Body of pancreas (tissue), 4 donors: Measurements from ENCODE around the gene DGKQ. TPM values are rescaled to one million over a fixed set of nuclear protein-coding genes. Genes with fewer than 3 reads are reported as not detected.
"Not testable (repeated sequence)": the region's sequence is repeated elsewhere in the genome, so short reads cannot be mapped to it uniquely, and the experiment has no call there.

Experiments used
- ATAC-seq: fragments of 150-250 bp; one replicate; pipeline ENCODE4 v1.9.1; 2016
- DNase-seq, 4 donors: peaks; one replicate each; pipeline ENCODE4 v3.0.0-alpha.2; 2019
- H3K27ac ChIP-seq, 4 donors: fragments of 200-600 bp; sonication (generic); 1 replicate in 3 of 4; 2 replicates in 1 of 4; pipeline versions ENCODE4 v1.5.1 to v1.6.1; 2016 to 2019; ENCODE audit warnings: mild to moderate bottlenecking in 1 of 4, mixed read lengths in 1 of 4, moderate library complexity in 1 of 4
- H3K27me3 ChIP-seq, 2 donors: fragments of 200-600 bp; sonication (generic); one replicate each; pipeline ENCODE4 v1.6.0; 2016; ENCODE audit warnings: mild to moderate bottlenecking in 1 of 2
- H3K36me3 ChIP-seq, 2 donors: fragments of 200-600 bp; sonication (generic); replicated peaks in 1 of 2; 2 replicates each; pipeline ENCODE4 v1.5.1; 2016; ENCODE audit warnings: low read depth in 2 of 2; ENCODE audit not compliant: insufficient read depth in 1 of 2
- H3K4me1 ChIP-seq: fragments of 200-600 bp; sonication (generic); one replicate; pipeline ENCODE4 v1.6.0; 2016
- H3K4me3 ChIP-seq, 2 donors: fragments of 200-600 bp; sonication (generic); 1 replicate in 1 of 2; 2 replicates in 1 of 2; pipeline ENCODE4 v1.5.1; 2016 to 2019
- H3K9me3 ChIP-seq, 3 donors: fragments of 200-600 bp; sonication (generic); 1 replicate in 2 of 3; 2 replicates in 1 of 3; pipeline ENCODE4 v1.5.1; 2016
- CTCF ChIP-seq, 7 experiments: fragments of 450-650 bp in 4 of 7; fragments of 200-600 bp in 3 of 7; sonication (generic) in 3 of 7; IDR thresholded peaks; one replicate each; pipeline ENCODE4 v1.5.1; 2016 to 2019; ENCODE audit warnings: antibody characterized with exemption in 7 of 7
- POLR2A ChIP-seq, 3 donors: fragments of 450-650 bp; IDR thresholded peaks; one replicate each; pipeline ENCODE4 v1.6.1; 2016; ENCODE audit warnings: antibody characterized with exemption in 3 of 3, mild to moderate bottlenecking in 2 of 3
- WGBS, 2 donors: methylation state at CpG; one replicate each; pipeline ENCODE4 v1.1.5; 2017; 5-methylcytosine and 5-hydroxymethylcytosine counted together
- intact Hi-C: fragments of 100-400 bp; cut with DNase I; formaldehyde crosslinking; loops from one replicate; pipeline ENCODE4 v1.15.1; 2023
- total RNA-seq, 2 donors: library from RNA; depleted of rRNA; stranded (reverse); fragments of >200 nt; gene quantifications; one replicate each; pipeline ENCODE4 v1.1.0, GENCODE V29; 2016

Gene DGKQ
- total RNA-seq, 2 donors from 2014 or later, result 13.2 to 17.5 TPM

- H3K9me3 ChIP-seq, result no peaks in the 10 kb centered on the region
- H3K36me3 ChIP-seq, result no peaks in the 10 kb centered on the region
- DNase-seq (no peak), ATAC-seq (no peak)
- no peak overlapping the region for H3K4me3 ChIP-seq
- no peaks in the 10 kb centered on the region for H3K27me3 ChIP-seq
- H3K4me1 ChIP-seq, result peaks cover 27% of the 10 kb centered on the region
- no peak overlapping the region for H3K27ac ChIP-seq
- 96 to 97% methylated on average over 15 of the region's 15 CpGs for WGBS, 2 donors
- no peak for TF ChIP-seq POLR2A (IDR thresholded peaks at IDR 0.05)
- TF ChIP-seq CTCF (IDR thresholded peaks at IDR 0.05), result no peak
- intact Hi-C loops, result no loop called here
Measured at GRCh38 chr4:982814-983213, 9.4 kb upstream of the DGKQ start.

GRCh38 chr4:982291-982690 is 8.9 kb upstream of the DGKQ start:
- Histone ChIP-seq H3K4me3 (no peak overlapping the region), H3K36me3 (no peaks in the 10 kb centered on the region), H3K4me1 (peaks cover 22% of the 10 kb centered on the region), H3K27me3 (no peaks in the 10 kb centered on the region), H3K9me3 (no peaks in the 10 kb centered on the region), H3K27ac (no peak overlapping the region)
- WGBS, 2 donors, result 89 to 91% methylated on average over 15 to 17 of the region's 17 CpGs
- DNase-seq (no peak), ATAC-seq (no peak)
- intact Hi-C loops, result no loop called here
- TF ChIP-seq POLR2A (IDR thresholded peaks at IDR 0.05), result no peak
- no peak for TF ChIP-seq CTCF (IDR thresholded peaks at IDR 0.05)

GRCh38 chr4:978957-979701 is 5.8 kb upstream of the DGKQ start:
- H3K36me3 ChIP-seq, result no peaks in the 10 kb centered on the region
- H3K4me1 ChIP-seq, result no peaks in the 10 kb centered on the region
- no peak for ATAC-seq
- intact Hi-C loops, result no loop called here
- H3K27me3 ChIP-seq, result no peaks in the 10 kb centered on the region
- H3K9me3 ChIP-seq, result no peaks in the 10 kb centered on the region
- H3K27ac ChIP-seq, result no peak overlapping the region
- WGBS, 2 donors, result 70 to 85% methylated on average over 19 to 20 of the region's 20 CpGs
- TF ChIP-seq CTCF (IDR thresholded peaks at IDR 0.05), result no peak
- DNase-seq, result no peak
- no peak overlapping the region for H3K4me3 ChIP-seq

GRCh38 chr4:976016-976415 is 2.6 kb upstream of the DGKQ start:
- ATAC-seq, H3K36me3 ChIP-seq, DNase-seq, H3K9me3 ChIP-seq, intact Hi-C loops, H3K4me3 ChIP-seq, H3K27ac ChIP-seq, H3K27me3 ChIP-seq: not testable (repeated sequence)
- WGBS, 2 donors, result 98% methylated on average over 9 of the region's 25 CpGs; no CpG with 5 or more reads in 1 of the 2 donors
- H3K4me1 ChIP-seq, result peaks cover 24% of the 10 kb centered on the region

- no peak for TF ChIP-seq POLR2A (IDR thresholded peaks at IDR 0.05)
- intact Hi-C loops, result no loop called here
Measured at GRCh38 chr4:974668-975067, 1.3 kb upstream of the DGKQ start.

More at GRCh38 chr4:974668-975067, 1.3 kb upstream of the DGKQ start:
- no peaks in the 10 kb centered on the region for H3K36me3 ChIP-seq
- ATAC-seq (no peak), DNase-seq (no peak)
- no peaks in the 10 kb centered on the region for H3K9me3 ChIP-seq
- peaks cover 24% of the 10 kb centered on the region for H3K4me1 ChIP-seq
- H3K4me3 ChIP-seq, result no peak overlapping the region
- H3K27ac ChIP-seq, result no peak overlapping the region
- H3K27me3 ChIP-seq, result no peaks in the 10 kb centered on the region
- 81 to 94% methylated on average over 2 to 9 of the region's 9 CpGs for WGBS, 2 donors
